Measurements from ENCODE around the gene ZNF644.
A peak's percentile ranks its signal among the peaks of the same experiment; 100 is the strongest.
"Not testable (repeated sequence)": the region's sequence is repeated elsewhere in the genome, so short reads cannot be mapped to it uniquely, and the experiment has no call there.

Gene ZNF644

GRCh38 chr1:91021686-91022517, at the start of gene ZNF644:
ZNF644 (minus strand) TSS chr1:91022035; CDS start chr1:90982353, 39,682 bp downstream.
- DNase-seq, result peak; percentile 87

DNA sequence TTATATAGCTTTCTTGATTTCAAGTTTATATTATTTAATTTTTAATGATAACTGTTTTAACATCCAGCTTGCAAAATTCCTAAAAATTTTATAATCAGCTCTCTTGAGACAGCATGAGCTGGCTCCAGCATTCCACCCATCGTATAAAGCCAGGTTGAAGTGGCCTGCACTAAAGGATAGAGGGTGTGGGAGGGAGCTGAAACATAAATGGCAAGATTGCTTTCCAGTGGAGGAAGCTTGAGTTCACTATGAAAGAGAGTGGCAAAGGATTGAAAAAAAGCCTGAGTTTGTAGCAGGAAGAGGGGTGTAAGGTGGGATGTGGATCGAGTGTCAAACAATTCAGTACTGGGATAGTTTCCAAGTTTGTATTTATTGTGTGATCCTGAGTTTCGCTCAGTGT, 48.5 kb upstream of the ZNF644 start:
- DNase-seq, result no peak

GRCh38 chr1:91066538-91066937, 44.7 kb upstream of the ZNF644 start:
- no peak for DNase-seq

- DNase-seq, result no peak
Observed at GRCh38 chr1:91065337-91065736, 43.5 kb upstream of the ZNF644 start.

GRCh38 chr1:91063403-91063802, 41.6 kb upstream of the ZNF644 start:
- DNase-seq, result not testable (repeated sequence)

- DNase-seq, result no peak
Observed at GRCh38 chr1:91059157-91059556, 37.3 kb upstream of the ZNF644 start.

- no peak for DNase-seq
Observed at GRCh38 chr1:91057784-91058183, 35.9 kb upstream of the ZNF644 start.

GRCh38 chr1:91054780-91055481, 33.1 kb upstream of the ZNF644 start:
- no peak for DNase-seq

- no peak for DNase-seq
Observed at GRCh38 chr1:91053630-91054029, 31.8 kb upstream of the ZNF644 start.

DNA sequence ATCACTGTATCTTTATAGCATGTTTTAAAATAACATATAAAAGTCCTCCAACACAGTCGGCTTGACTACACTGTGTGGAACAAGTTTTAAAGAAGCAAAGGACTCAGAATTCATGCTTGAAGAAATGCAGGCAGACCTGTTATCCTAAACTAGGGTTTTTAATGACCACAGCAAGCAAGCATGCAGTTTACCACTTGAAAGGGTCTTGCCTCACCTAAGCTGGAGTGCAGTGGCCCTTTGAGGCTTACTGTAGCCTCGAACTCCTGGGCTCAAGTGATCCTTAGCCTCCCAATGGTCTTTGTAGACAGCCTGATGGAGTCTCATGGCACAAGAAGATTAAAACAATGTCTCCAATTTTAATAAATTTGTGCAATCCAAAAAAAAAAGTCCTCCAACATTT, 27.7 kb upstream of the ZNF644 start:
- not testable (repeated sequence) for DNase-seq

GRCh38 chr1:91046766-91047165, 24.9 kb upstream of the ZNF644 start:
- DNase-seq, result no peak

GRCh38 chr1:91045284-91045683, 23.4 kb upstream of the ZNF644 start:
- DNase-seq, result no peak

DNA sequence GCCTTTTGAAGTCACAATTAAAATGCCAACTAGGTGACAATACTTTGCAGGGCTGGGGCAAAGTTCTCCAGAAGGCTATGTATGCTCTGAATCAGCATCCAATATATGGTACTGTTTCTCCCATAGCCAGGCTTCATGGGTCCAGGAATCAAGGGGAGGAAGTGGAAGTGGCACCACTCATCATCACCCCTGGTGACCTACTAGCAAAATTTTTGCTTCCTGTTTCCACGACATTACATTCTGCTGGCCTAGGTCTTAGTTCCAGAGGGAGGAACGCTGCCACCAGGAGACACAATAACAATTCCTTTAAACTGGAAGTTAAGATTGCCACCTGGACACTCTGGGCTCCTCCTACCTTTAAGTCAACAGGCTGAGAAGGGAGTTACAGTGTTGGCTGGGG, 22.9 kb upstream of the ZNF644 start:
- DNase-seq, result not testable (repeated sequence)

- DNase-seq, result not testable (repeated sequence)
Observed at GRCh38 chr1:91042372-91042771, 20.5 kb upstream of the ZNF644 start.

GRCh38 chr1:91038582-91038981, 16.7 kb upstream of the ZNF644 start:
- DNase-seq, result no peak

DNA sequence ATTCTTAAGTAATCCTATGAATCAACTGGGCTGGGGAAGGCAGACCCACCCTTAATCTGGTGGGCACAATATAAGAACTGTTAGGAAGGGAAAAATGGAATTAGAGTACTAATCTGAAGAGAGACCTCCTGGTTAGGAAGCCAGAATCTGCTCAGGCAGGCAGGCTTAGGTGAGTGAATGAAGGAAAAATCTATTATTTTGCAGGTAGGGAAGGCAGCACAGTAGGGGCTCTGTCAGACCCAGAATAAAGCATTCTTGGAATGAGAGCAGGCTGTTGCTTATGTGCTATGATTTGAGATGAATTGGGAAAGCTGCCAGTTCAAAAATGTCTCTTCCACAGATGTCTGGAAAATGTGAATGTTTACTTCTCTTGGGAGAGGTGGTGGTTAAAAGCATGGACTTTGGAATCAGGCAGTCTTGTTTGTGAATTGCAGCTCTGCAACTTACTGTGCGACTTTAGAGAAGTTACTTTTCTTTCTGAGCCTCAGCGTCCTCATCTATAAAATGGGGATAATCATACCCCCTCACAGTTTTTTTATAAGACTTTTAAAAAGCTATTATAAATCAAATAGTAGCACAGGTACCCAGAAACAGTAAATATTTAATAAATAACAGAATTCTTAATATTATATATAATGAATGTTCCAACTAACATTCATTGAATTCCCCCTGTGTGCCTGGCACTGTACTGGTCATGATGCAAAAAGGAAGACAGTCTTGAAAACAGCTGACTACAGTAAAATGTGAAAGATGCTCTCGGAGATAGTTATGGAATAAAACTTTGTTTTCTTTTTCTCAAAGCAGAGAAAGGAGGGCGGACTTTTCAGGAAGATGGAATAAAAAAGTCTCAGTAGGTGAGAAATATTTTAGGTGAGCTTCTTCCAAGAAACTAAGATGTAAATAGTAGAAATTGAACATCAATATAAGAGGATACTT, 15.3 kb upstream of the ZNF644 start:
- no peak for DNase-seq

DNA sequence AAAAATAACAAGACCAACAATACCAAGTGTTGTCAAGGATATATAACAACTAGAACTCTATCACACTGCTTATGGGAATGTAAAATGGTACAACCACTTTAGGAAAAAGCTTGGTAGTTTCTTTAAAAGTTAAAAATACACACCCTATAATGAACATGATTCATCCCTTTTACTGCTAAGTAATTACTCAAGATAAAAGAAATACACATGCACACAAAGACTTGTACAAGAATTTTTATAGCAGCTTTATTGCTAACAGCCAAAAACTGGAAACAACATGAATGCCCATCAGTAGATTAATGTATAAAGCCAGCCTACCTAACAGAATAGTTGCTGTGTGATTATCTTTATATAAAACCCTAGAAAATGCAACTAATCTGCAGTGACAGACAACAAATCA, 10.5 kb upstream of the ZNF644 start:
- DNase-seq, result no peak

DNA sequence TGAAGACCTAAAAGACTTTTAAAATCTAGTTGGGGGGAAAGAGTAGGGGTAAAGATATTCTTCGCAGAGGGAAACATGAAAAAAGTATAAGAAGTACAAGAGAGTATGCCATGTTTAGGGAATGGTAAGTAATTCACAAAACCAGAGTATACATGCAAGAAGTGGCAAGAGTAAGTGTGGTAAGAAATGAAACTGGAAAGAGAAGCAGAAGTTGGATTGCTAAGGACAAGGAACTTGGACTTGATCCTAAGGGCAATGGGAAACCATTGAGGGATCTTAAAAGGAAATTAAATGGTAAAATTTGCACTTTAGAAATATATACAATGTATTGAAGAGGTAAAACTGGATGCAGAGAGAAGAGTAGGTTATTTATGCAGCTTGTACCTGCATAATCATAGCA, 9.2 kb upstream of the ZNF644 start:
- no peak for DNase-seq

DNA sequence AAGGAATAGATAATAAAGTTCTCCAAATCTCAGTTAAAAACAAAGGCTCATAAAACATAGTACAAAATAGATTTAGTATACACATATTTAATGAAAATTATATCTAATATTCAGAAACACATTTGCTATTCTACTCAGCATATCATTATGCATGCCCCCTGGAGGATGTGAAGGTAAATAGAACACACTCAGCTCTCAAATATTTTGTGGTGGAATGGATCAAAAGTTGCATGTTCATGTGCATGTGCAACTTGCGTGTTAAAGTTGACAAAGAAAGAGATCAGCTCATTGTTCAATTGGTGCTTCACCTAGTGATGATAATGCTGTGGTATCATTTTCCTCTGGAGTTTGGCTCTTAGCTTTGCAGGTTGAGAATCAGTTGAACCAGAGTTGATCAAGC, 4.9 kb upstream of the ZNF644 start:
- DNase-seq, result no peak

GRCh38 chr1:91026320-91026719, 4.5 kb upstream of the ZNF644 start:
- DNase-seq, result no peak

DNA sequence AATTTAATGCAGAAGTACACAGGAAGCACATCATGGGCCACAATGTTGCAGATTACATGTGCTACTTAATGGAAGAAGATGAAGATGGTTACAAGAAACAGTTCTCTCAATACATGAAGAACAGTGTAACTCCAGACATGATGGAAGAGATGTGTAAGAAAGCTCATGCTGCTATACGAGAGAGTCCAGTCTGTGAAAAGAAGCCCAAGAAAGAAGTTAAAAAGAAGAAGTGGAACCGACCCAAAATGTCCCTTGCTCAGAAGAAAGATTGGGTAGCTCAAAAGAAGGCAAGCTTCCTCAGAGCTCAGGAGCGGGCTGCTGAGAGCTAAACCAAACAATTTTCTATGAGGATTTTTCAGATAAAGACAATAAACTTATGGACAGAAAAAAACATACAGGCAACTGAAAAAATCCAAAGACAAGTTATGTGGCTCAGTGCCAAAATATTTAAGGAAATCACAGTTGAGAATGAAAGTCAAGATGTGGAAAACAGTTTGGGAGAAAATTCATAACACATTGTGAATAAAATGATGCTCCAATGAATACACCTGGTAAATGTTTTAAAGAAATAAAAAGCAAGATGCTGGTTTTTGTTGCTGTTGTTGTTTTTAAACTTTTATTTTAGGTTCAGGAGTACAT, 2.8 kb upstream of the ZNF644 start:
- no peak for DNase-seq

DNA sequence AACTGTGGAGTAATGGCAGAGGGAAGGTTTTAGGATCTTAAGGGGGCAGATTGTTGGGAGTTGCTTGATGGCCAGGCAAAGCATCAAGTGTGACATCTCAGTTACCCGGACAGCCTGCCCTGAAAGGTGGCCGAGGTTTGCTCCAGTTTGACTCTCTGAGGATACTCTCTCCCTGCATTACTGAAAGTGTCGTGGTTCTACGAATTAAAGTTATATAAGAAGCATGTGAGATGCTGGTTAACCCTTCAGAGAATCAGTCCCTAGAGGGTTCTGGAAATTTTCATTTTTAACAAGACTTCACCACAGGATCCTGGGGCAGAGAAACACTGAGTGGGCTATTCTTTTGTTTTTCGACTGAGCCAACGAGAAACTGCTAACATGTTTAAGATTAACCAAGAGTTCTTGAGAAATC, 689 bp upstream of the ZNF644 start:
- no peak for DNase-seq
